LNCaP clone FGC (cell line): ENCODE measurements around the gene ZMIZ2.
"Not testable (repeated sequence)": the region's sequence is repeated elsewhere in the genome, so short reads cannot be mapped to it uniquely, and the experiment has no call there.

ENCODE experiments used
- DNase-seq: peaks from one replicate; pipeline ENCODE4 v3.0.0-alpha.2; 2011; ENCODE audit warnings: low read depth
- H3K4me3 ChIP-seq: 2 replicates; pipeline ENCODE4 v1.5.1; 2011; ENCODE audit warnings: mild to moderate bottlenecking, low read depth, low read length, control low read depth
- TF ChIP-seq, protein P1 (sequence below): IDR thresholded peaks from 2 replicates; pipeline ENCODE4 v1.5.1; 2012; ENCODE audit warnings: mild to moderate bottlenecking; ENCODE audit not compliant: control insufficient read depth, insufficient read depth; ENCODE audit errors: extremely low read depth

ZMIZ2 gene

GRCh38 chr7:44713680-44714335 lies 34.8 kb upstream of the ZMIZ2 start:
- no peak overlapping the region for H3K4me3 ChIP-seq
- TF ChIP-seq, protein P1, sequence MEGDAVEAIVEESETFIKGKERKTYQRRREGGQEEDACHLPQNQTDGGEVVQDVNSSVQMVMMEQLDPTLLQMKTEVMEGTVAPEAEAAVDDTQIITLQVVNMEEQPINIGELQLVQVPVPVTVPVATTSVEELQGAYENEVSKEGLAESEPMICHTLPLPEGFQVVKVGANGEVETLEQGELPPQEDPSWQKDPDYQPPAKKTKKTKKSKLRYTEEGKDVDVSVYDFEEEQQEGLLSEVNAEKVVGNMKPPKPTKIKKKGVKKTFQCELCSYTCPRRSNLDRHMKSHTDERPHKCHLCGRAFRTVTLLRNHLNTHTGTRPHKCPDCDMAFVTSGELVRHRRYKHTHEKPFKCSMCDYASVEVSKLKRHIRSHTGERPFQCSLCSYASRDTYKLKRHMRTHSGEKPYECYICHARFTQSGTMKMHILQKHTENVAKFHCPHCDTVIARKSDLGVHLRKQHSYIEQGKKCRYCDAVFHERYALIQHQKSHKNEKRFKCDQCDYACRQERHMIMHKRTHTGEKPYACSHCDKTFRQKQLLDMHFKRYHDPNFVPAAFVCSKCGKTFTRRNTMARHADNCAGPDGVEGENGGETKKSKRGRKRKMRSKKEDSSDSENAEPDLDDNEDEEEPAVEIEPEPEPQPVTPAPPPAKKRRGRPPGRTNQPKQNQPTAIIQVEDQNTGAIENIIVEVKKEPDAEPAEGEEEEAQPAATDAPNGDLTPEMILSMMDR, result no peak
- no peak for DNase-seq

GRCh38 chr7:44716205-44716604 lies 32.4 kb upstream of the ZMIZ2 start:
- TF ChIP-seq, protein P1, result no peak
- no peak overlapping the region for H3K4me3 ChIP-seq
- no peak for DNase-seq

DNA sequence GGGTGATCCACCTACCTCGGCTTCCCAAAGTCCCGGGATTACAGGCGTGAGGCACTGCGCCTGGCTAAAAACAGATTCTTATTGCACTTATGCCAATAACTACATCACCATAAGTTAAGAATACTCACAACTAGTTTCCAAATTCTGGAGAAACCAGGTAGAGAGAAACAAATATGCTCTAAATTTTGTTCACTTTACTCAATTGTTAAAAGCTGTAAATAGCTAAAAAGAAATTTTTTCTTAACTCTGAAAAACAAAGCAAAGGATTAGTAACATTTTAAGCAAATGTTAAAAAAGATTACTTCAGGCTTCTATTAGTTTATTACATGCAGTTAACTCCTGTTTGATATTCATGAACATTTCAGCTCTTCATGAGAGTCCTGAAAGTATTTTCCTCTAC lies 28.3 kb upstream of the ZMIZ2 start:
- no peak overlapping the region for H3K4me3 ChIP-seq
- no peak for DNase-seq
- TF ChIP-seq, protein P1, result no peak

GRCh38 chr7:44724276-44724675 lies 24.4 kb upstream of the ZMIZ2 start:
- no peak overlapping the region for H3K4me3 ChIP-seq
- DNase-seq, result no peak
- TF ChIP-seq, protein P1, result no peak

- DNase-seq, H3K4me3 ChIP-seq: not testable (repeated sequence)
Observed at GRCh38 chr7:44726250-44726649, 22.4 kb upstream of the ZMIZ2 start.

GRCh38 chr7:44727158-44727936 lies 21.3 kb upstream of the ZMIZ2 start:
- TF ChIP-seq, protein P1, result no peak
- no peak for DNase-seq
- H3K4me3 ChIP-seq, result no peak overlapping the region

GRCh38 chr7:44727937-44728262 lies 20.7 kb upstream of the ZMIZ2 start:
- no peak for DNase-seq
- TF ChIP-seq, protein P1, result no peak
- no peak overlapping the region for H3K4me3 ChIP-seq
